Natural killer cell (primary cell): Measurements from ENCODE around the gene ASCC3. TPM values are rescaled to one million over a fixed set of nuclear protein-coding genes. Genes with fewer than 3 reads are reported as not detected.

Source experiments
- ATAC-seq, 3 donors: fragments of 150-1000 bp in 2 of 3; fragments of 200-7000 bp in 1 of 3; cut with Tn5 transposase; 1 replicate in 1 of 3; 2 replicates in 2 of 3; pipeline ENCODE4 v1.10.0; 2021; ENCODE audit warnings: mild to moderate bottlenecking in 2 of 3, moderate library complexity in 2 of 3
- DNase-seq, 2 donors: peaks; one replicate each; pipeline versions ENCODE4 v3.0.0 to v3.0.0-alpha.2; 2013 to 2021; ENCODE audit warnings: mixed read lengths in 1 of 2
- H3K27ac ChIP-seq: one replicate; pipeline ENCODE4 v1.5.1; 2013; ENCODE audit warnings: mild to moderate bottlenecking, low read length
- H3K27me3 ChIP-seq: one replicate; pipeline ENCODE4 v1.6.1; 2013; ENCODE audit warnings: low read length; ENCODE audit not compliant: control insufficient read depth, insufficient read depth
- H3K36me3 ChIP-seq: one replicate; pipeline ENCODE4 v1.6.1; 2013; ENCODE audit warnings: low read length; ENCODE audit not compliant: control insufficient read depth, insufficient read depth
- H3K4me1 ChIP-seq: one replicate; pipeline ENCODE4 v1.6.1; 2013; ENCODE audit warnings: low read length; ENCODE audit not compliant: control insufficient read depth, insufficient read depth
- H3K4me3 ChIP-seq: one replicate; pipeline ENCODE4 v1.5.1; 2013; ENCODE audit warnings: low read length
- H3K9me3 ChIP-seq: one replicate; pipeline ENCODE4 v1.6.1; 2013; ENCODE audit warnings: low read length; ENCODE audit not compliant: control insufficient read depth, insufficient read depth
- H3K27ac Mint-ChIP-seq, 2 donors: one replicate each; pipeline ENCODE4 v1.8.0; 2022; ENCODE audit warnings: mild to moderate bottlenecking in 2 of 2, mixed read lengths in 2 of 2, moderate library complexity in 1 of 2
- H3K27me3 Mint-ChIP-seq, 2 donors: one replicate each; pipeline ENCODE4 v1.8.0; 2022; ENCODE audit warnings: low read depth in 2 of 2, mixed read lengths in 2 of 2
- H3K36me3 Mint-ChIP-seq: one replicate; pipeline ENCODE4 v1.8.0; 2022; ENCODE audit warnings: mixed read lengths
- H3K4me1 Mint-ChIP-seq, 2 donors: one replicate each; pipeline ENCODE4 v1.8.0; 2022; ENCODE audit warnings: mixed read lengths in 2 of 2
- H3K4me3 Mint-ChIP-seq: one replicate; pipeline ENCODE4 v1.8.0; 2022; ENCODE audit warnings: mild to moderate bottlenecking, moderate library complexity, mixed read lengths
- H3K9me3 Mint-ChIP-seq, 2 donors: one replicate each; pipeline ENCODE4 v1.8.0; 2022; ENCODE audit warnings: mixed read lengths in 2 of 2
- CTCF ChIP-seq: fragments of 200-600 bp; IDR thresholded peaks from one replicate; pipeline ENCODE4 v1.8.0; 2022; ENCODE audit warnings: antibody characterized with exemption
- WGBS: methylation state at CpG from one replicate; pipeline ENCODE4 v1.1.7; 2013; ENCODE audit warnings: missing lambda C conversion rate; ENCODE audit not compliant: insufficient coverage; 5-methylcytosine and 5-hydroxymethylcytosine counted together
- intact Hi-C: fragments of 100-400 bp; cut with micrococcal nuclease; formaldehyde crosslinking; loops from one replicate; pipeline ENCODE4 v1.14.2; 2022
- total RNA-seq, 4 donors: library from RNA; stranded (reverse); fragments of 120-200 nt in 1 of 4; gene quantifications; one replicate each; pipeline versions ENCODE4 v1.2.3 to v1.2.4, GENCODE V29; 2013 to 2022

The ASCC3 gene
- total RNA-seq, 3 donors from 2014 or later (not counting 1 experiment from before 2014, with no cell fraction given), result 42.3 to 50.0 (median 44.1) TPM

GRCh38 chr6:100846276-100846675 is 34.9 kb downstream of the ASCC3 start:
- Mint-ChIP-seq H3K27me3 (no peaks in the 10 kb centered on the region), H3K4me3 (peak overlapping the region; percentile 55), H3K4me1 (peaks cover 29 to 41% of the 10 kb centered on the region in 2 donors), H3K27ac (peak overlapping the region; percentile 5 to 44), H3K36me3 (no peaks in the 10 kb centered on the region), H3K9me3 (no peaks in the 10 kb centered on the region)
- intact Hi-C loops, result no loop called here
- no peaks in the 10 kb centered on the region for H3K9me3 ChIP-seq
- ATAC-seq, result peak in 2 of 3 donors; percentile 47 to 79
- H3K36me3 ChIP-seq, result peaks cover 6% of the 10 kb centered on the region
- H3K4me3 ChIP-seq, result no peak overlapping the region
- no peak for TF ChIP-seq CTCF
- DNase-seq, result no peak
- no peaks in the 10 kb centered on the region for H3K4me1 ChIP-seq
- H3K27me3 ChIP-seq, result no peaks in the 10 kb centered on the region
- WGBS, result 38% methylated on average over 2 of the region's 2 CpGs
- no peak overlapping the region for H3K27ac ChIP-seq

GRCh38 chr6:100845676-100846075 is 35.5 kb downstream of the ASCC3 start:
- no peaks in the 10 kb centered on the region for H3K9me3 ChIP-seq
- H3K4me1 ChIP-seq, result no peaks in the 10 kb centered on the region
- H3K36me3 Mint-ChIP-seq, result no peaks in the 10 kb centered on the region
- no peak overlapping the region for H3K4me3 ChIP-seq
- no peak for ATAC-seq
- WGBS, result no CpG with 5 or more reads among the region's 1 CpG
- H3K27ac Mint-ChIP-seq, result peak overlapping the region in 1 of 2 donors; percentile 5
- DNase-seq, result no peak
- H3K27ac ChIP-seq, result no peak overlapping the region
- no peak for TF ChIP-seq CTCF
- no peaks in the 10 kb centered on the region for H3K27me3 ChIP-seq
- peaks cover 6% of the 10 kb centered on the region for H3K36me3 ChIP-seq
- no peaks in the 10 kb centered on the region for H3K27me3 Mint-ChIP-seq
- H3K9me3 Mint-ChIP-seq, result no peaks in the 10 kb centered on the region
- H3K4me3 Mint-ChIP-seq, result no peak overlapping the region
- intact Hi-C loops, result no loop called here
- peaks cover 29 to 41% of the 10 kb centered on the region in 2 donors for H3K4me1 Mint-ChIP-seq

DNA sequence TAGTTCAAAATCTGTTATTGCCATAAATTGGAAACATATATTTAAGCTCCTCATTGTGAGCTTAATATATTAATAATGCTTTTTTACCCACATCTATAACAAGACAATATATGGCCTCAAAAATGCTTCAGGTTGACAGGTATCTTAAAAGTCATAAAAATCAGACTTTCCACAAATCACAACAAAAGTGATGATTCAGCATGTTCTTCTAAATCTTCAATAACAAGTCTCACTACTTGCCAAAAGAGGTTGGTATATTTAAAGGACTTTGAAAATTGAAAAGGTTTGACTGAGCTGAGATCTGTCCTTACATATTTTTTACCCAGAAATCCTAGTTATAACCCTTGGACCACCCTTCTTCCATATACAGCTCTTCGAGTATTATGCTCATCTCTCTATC is 41.7 kb downstream of the ASCC3 start:
- peaks cover 21 to 24% of the 10 kb centered on the region in 2 donors for H3K4me1 Mint-ChIP-seq
- 100% methylated on average over 1 of the region's 1 CpG for WGBS
- H3K27ac ChIP-seq, result no peak overlapping the region

More for the DNA sequence above, 41.7 kb downstream of the ASCC3 start:
- peaks cover 0 to 2% of the 10 kb centered on the region in 2 donors for H3K9me3 Mint-ChIP-seq
- no peak for TF ChIP-seq CTCF
- H3K27me3 Mint-ChIP-seq, result no peaks in the 10 kb centered on the region
- no peaks in the 10 kb centered on the region for H3K4me1 ChIP-seq
- intact Hi-C loops, result no loop called here
- no peak overlapping the region for H3K4me3 ChIP-seq
- H3K36me3 Mint-ChIP-seq, result peaks cover 11% of the 10 kb centered on the region
- no peak for ATAC-seq
- H3K27me3 ChIP-seq, result no peaks in the 10 kb centered on the region
- H3K27ac Mint-ChIP-seq, result no peak overlapping the region
- no peak overlapping the region for H3K4me3 Mint-ChIP-seq
- DNase-seq, result no peak
- no peaks in the 10 kb centered on the region for H3K36me3 ChIP-seq
- no peaks in the 10 kb centered on the region for H3K9me3 ChIP-seq
